HepG2 (cell line): Measurements from ENCODE around the gene MFRP. TPM values are rescaled to one million over a fixed set of nuclear protein-coding genes. Genes with fewer than 3 reads are reported as not detected.

Experiments used
- ATAC-seq: fragments of 200-7000 bp; cut with Tn5 transposase; 3 replicates; pipeline ENCODE4 v1.9.1; 2020; ENCODE audit warnings: mild to moderate bottlenecking, moderate library complexity
- BruUV-seq: library from RNA; stranded (reverse); fragments of 400-500 nt; replicated peaks from 2 replicates; lab custom pipeline; 2021; lab: Mats Ljungman, UMichigan
- CTCF ChIA-PET: fragments of 300-600 bp; formaldehyde crosslinking; extraction: SDS; loops from one replicate; lab custom pipeline; 2021; ENCODE audit warnings: low total read pairs, inconsistent platforms, low intra/inter-chr PET ratio; lab: Yijun Ruan, JAX
- POLR2A ChIA-PET: fragments of 350-600 bp; sonication (Branson Sonifier 250); formaldehyde crosslinking; loops from one replicate; lab custom pipeline; 2020; ENCODE audit warnings: antibody characterized with exemption, inconsistent platforms; lab: Yijun Ruan, JAX
- DNase-seq: peaks from one replicate; pipeline ENCODE4 v3.0.0-alpha.2; 2015; ENCODE audit warnings: low spot score
- FAIRE-seq: peaks from 3 replicates; lab custom pipeline; 2011; peaks lifted over from hg19 to GRCh38; lab: Jason Lieb, UNC
- H2AFZ ChIP-seq: one replicate; pipeline ENCODE4 v1.6.1; 2011; ENCODE audit warnings: low read length, inconsistent platforms
- H3K27ac ChIP-seq: fragments of 300-600 bp; 3 replicates; pipeline ENCODE4 v1.8.0; 2011; ENCODE audit warnings: mixed run types, mild to moderate bottlenecking, mixed read lengths, low read length, inconsistent platforms; ENCODE audit not compliant: insufficient read depth; ENCODE audit errors: extremely low read length
- H3K27me3 ChIP-seq, 2 experiments: fragments of 200-600 bp in 1 of 2; 2 replicates in 1 of 2; 3 replicates in 1 of 2; pipeline versions ENCODE4 v1.6.0 to v1.8.0; 2011; ENCODE audit warnings: low read length in 2 of 2, mild to moderate bottlenecking in 2 of 2, moderate library complexity in 2 of 2, inconsistent platforms in 1 of 2; ENCODE audit not compliant: insufficient read depth in 2 of 2, control insufficient read depth in 1 of 2
- H3K36me3 ChIP-seq, 2 experiments: fragments of 200-600 bp in 1 of 2; replicated peaks in 1 of 2; 2 replicates in 1 of 2; 3 replicates in 1 of 2; pipeline versions ENCODE4 v1.5.1 to v1.8.0; 2011; ENCODE audit warnings: low read length in 2 of 2, inconsistent platforms in 1 of 2; ENCODE audit not compliant: insufficient read depth in 2 of 2, control insufficient read depth in 1 of 2
- H3K4me1 ChIP-seq: 2 replicates; pipeline ENCODE4 v1.5.1; 2012; ENCODE audit warnings: low read length, inconsistent platforms; ENCODE audit not compliant: insufficient read depth
- H3K4me2 ChIP-seq: 2 replicates; pipeline ENCODE4 v1.6.0; 2011; ENCODE audit warnings: low read depth, low read length, inconsistent platforms
- H3K4me3 ChIP-seq, 3 experiments: fragments of 200-600 bp in 1 of 3; sonication (generic), shearing (Covaris generic) in 1 of 3; replicated peaks in 1 of 3; 2 replicates each; pipeline ENCODE4 v1.5.1; 2011 to 2016; ENCODE audit warnings: low read length in 3 of 3, inconsistent platforms in 2 of 3, low read depth in 2 of 3, mild to moderate bottlenecking in 2 of 3, control low read depth in 1 of 3, mixed read lengths in 1 of 3; ENCODE audit not compliant: insufficient read depth in 1 of 3
- H3K79me2 ChIP-seq: one replicate; pipeline ENCODE4 v1.6.1; 2011; ENCODE audit warnings: low read length, inconsistent platforms; ENCODE audit not compliant: insufficient read depth
- H3K9ac ChIP-seq: 2 replicates; pipeline ENCODE4 v1.6.0; 2011; ENCODE audit warnings: mild to moderate bottlenecking, low read depth, low read length, inconsistent platforms; ENCODE audit not compliant: insufficient read depth
- H3K9me3 ChIP-seq: 2 replicates; pipeline ENCODE4 v1.5.1; 2012; ENCODE audit warnings: mild to moderate bottlenecking, low read length
- H4K20me1 ChIP-seq: 2 replicates; pipeline ENCODE4 v1.6.0; 2011; ENCODE audit warnings: inconsistent platforms, mild to moderate bottlenecking, low read length, moderate library complexity; ENCODE audit not compliant: insufficient read depth
- CBFB ChIP-seq: sonication (generic); formaldehyde crosslinking; IDR thresholded peaks from 2 replicates; pipeline ENCODE4 v1.4.0; 2020; ENCODE audit warnings: missing genetic modification reagents
- EP300 ChIP-seq, 3 experiments: sonication (generic) in 1 of 3; formaldehyde crosslinking in 1 of 3; IDR thresholded peaks; 2 replicates each; pipeline versions ENCODE4 v1.5.1 to v1.6.1; 2011 to 2020; ENCODE audit warnings: low read depth in 2 of 3, low read length in 2 of 3, borderline replicate concordance in 1 of 3, improper control_type of control experiment in 1 of 3, mild to moderate bottlenecking in 1 of 3, missing genetic modification reagents in 1 of 3, moderate library complexity in 1 of 3
- NAIF1 ChIP-seq: sonication (generic); formaldehyde crosslinking; IDR thresholded peaks from 2 replicates; pipeline ENCODE4 v1.5.0; 2020; ENCODE audit warnings: mild to moderate bottlenecking, missing genetic modification reagents, borderline replicate concordance
- ZHX1 ChIP-seq: sonication (generic); formaldehyde crosslinking; IDR thresholded peaks from 2 replicates; pipeline ENCODE4 v1.8.1; 2022; ENCODE audit warnings: low read depth, mild to moderate bottlenecking, missing genetic modification reagents
- ZNF776 ChIP-seq: sonication (generic); formaldehyde crosslinking; IDR thresholded peaks from 2 replicates; pipeline ENCODE4 v1.4.0; 2020; ENCODE audit warnings: mild to moderate bottlenecking, missing genetic modification reagents
- ZSCAN30 ChIP-seq: sonication (generic); formaldehyde crosslinking; IDR thresholded peaks from 2 replicates; pipeline ENCODE4 v1.5.0; 2020; ENCODE audit warnings: mild to moderate bottlenecking, missing genetic modification reagents
- WGBS: methylation state at CpG from one replicate; pipeline ENCODE4 v1.1.6; 2017; ENCODE audit warnings: low lambda C conversion rate; 5-methylcytosine and 5-hydroxymethylcytosine counted together
- in situ Hi-C: cut with HindIII; loops from 2 replicates; pipeline ENCODE4 v1.10.0; 2017; ENCODE audit warnings: low pct_unique_long_range_greater_than_20kb; ENCODE audit not compliant: extremely low pct_ligation_motif_present
- intact Hi-C: fragments of 100-400 bp; cut with micrococcal nuclease; formaldehyde crosslinking; loops from one replicate; pipeline ENCODE4 v1.10.0; 2022; ENCODE audit not compliant: unreplicated experiment
- polyA plus RNA-seq, 8 experiments: library from polyadenylated mRNA; depleted of rRNA in 3 of 8; stranded (reverse) in 7 of 8; unstranded in 1 of 8; fragments of >200 nt; fragmentation: Illumina TruSeq in 4 of 8; extraction: Trizol in 4 of 8; gene quantifications; 2 replicates each; pipeline versions ENCODE4 v1.2.1 to v1.2.3, GENCODE V29; 2011 to 2016; ENCODE audit warnings: low read depth in 4 of 8, missing spikeins in 1 of 8, mixed read lengths in 1 of 8; ENCODE audit not compliant: insufficient read depth in 1 of 8
- total RNA-seq, 5 experiments: library from RNA; depleted of rRNA; stranded (reverse); fragments of >200 nt; fragmentation: Illumina TruSeq; extraction: Trizol; gene quantifications; 2 replicates each; pipeline ENCODE4 v1.2.3, GENCODE V29; 2016; ENCODE audit warnings: low read depth in 1 of 5
- TF ChIP-seq, protein P1 (sequence below): sonication (generic); formaldehyde crosslinking; IDR thresholded peaks from 2 replicates; pipeline ENCODE4 v1.4.0; 2020; ENCODE audit warnings: missing genetic modification reagents, borderline replicate concordance

MFRP gene
- total and polyA plus RNA-seq, 2 of the 13 experiments (the other 11 are each of a cell fraction or from before 2014, with no cell fraction given) = not detected

DNA sequence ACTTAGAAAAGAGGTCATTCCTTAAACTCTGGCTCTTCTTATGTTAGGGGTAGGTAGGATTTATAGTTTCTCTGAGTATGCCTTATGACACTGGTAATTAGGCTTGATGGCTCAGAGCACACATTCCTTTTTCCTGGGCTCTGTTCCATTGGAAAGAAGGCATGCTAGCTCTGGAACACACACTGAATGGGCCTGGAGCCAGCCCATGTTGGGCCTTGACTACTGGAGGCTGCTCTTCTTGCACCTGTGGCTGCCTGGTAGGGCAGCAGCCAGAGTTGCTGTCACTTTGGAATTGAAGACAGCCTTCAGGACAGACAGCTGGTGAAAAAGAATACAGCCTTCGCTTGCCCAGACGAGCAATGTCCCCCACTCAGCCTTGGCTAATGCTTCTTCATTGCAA lies 47.8 kb downstream of the MFRP start:
- no peak overlapping the region for H3K4me2 ChIP-seq
- WGBS = 90% methylated on average over 2 of the region's 2 CpGs
- H3K27me3 ChIP-seq = no peaks in the 10 kb centered on the region
- H3K4me1 ChIP-seq = no peaks in the 10 kb centered on the region
- no peak overlapping the region for H3K4me3 ChIP-seq
- in situ Hi-C loops (no loop called here), intact Hi-C loops (no loop called here)
- no peak for DNase-seq
- no peak overlapping the region for H2AFZ ChIP-seq
- ChIA-PET CTCF (no interaction called here), POLR2A (no interaction called here)
- H3K79me2 ChIP-seq = no peaks in the 10 kb centered on the region
- no peak for FAIRE-seq
- BruUV-seq = no TSS peak
- H3K36me3 ChIP-seq = peaks cover 18 to 45% of the 10 kb centered on the region in 2 experiments
- no peak overlapping the region for H3K9ac ChIP-seq
- no peaks in the 10 kb centered on the region for H3K9me3 ChIP-seq
- no peak overlapping the region for H3K27ac ChIP-seq
- no peak for ATAC-seq
- TF ChIP-seq ZSCAN30 (no peak), ZHX1 (CRISPR knock-in tag) (no peak), EP300 (IDR thresholded peaks at IDR 0.05; ENCODE audit: low read depth in 2 of 2, low read length in 2 of 2) (no peak), EP300 (CRISPR knock-in tag; IDR thresholded peaks at IDR 0.05; ENCODE audit: borderline replicate concordance) (no peak), CBFB (CRISPR knock-in tag) (no peak), ZNF776 (CRISPR knock-in tag) (no peak), NAIF1 (CRISPR knock-in tag) (no peak)
- TF ChIP-seq, protein P1, sequence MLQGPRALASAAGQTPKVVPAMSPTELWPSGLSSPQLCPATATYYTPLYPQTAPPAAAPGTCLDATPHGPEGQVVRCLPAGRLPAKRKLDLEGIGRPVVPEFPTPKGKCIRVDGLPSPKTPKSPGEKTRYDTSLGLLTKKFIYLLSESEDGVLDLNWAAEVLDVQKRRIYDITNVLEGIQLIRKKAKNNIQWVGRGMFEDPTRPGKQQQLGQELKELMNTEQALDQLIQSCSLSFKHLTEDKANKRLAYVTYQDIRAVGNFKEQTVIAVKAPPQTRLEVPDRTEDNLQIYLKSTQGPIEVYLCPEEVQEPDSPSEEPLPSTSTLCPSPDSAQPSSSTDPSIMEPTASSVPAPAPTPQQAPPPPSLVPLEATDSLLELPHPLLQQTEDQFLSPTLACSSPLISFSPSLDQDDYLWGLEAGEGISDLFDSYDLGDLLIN (CRISPR knock-in tag) = no peak
- H4K20me1 ChIP-seq = no peaks in the 10 kb centered on the region
